Activated T-cell treated with anti-CD3 and anti-CD28 coated beads for 4 hours (primary cell): ENCODE results near the gene EMC6.

Experiments used
- DNase-seq: peaks from one replicate; pipeline ENCODE4 v3.0.0-alpha.2; 2020

Gene EMC6

GRCh38 chr17:3712811-3713463, 44.3 kb downstream of the EMC6 start:
- DNase-seq: no peak

- DNase-seq: no peak
Observed at GRCh38 chr17:3715296-3715695, 46.7 kb downstream of the EMC6 start.

- no peak for DNase-seq
Observed at GRCh38 chr17:3718201-3718600, 49.6 kb downstream of the EMC6 start.

- DNase-seq: no peak
Observed at GRCh38 chr17:3719265-3719664, 50.7 kb downstream of the EMC6 start.
